Neural progenitor cell (in vitro differentiated cells): Measurements from ENCODE around the gene IGSF9.

Experiments
- EZH2phosphoT487 ChIP-seq: fragments of 200-600 bp; sonication (generic); IDR thresholded peaks from 2 replicates; pipeline ENCODE4 v1.6.1; 2017; ENCODE audit warnings: antibody characterized with exemption
- TF ChIP-seq, protein P1 (sequence below): fragments of 200-600 bp; sonication (generic); IDR thresholded peaks from 2 replicates; pipeline ENCODE4 v1.5.1; 2017; ENCODE audit warnings: antibody characterized with exemption, mild to moderate bottlenecking

DNA sequence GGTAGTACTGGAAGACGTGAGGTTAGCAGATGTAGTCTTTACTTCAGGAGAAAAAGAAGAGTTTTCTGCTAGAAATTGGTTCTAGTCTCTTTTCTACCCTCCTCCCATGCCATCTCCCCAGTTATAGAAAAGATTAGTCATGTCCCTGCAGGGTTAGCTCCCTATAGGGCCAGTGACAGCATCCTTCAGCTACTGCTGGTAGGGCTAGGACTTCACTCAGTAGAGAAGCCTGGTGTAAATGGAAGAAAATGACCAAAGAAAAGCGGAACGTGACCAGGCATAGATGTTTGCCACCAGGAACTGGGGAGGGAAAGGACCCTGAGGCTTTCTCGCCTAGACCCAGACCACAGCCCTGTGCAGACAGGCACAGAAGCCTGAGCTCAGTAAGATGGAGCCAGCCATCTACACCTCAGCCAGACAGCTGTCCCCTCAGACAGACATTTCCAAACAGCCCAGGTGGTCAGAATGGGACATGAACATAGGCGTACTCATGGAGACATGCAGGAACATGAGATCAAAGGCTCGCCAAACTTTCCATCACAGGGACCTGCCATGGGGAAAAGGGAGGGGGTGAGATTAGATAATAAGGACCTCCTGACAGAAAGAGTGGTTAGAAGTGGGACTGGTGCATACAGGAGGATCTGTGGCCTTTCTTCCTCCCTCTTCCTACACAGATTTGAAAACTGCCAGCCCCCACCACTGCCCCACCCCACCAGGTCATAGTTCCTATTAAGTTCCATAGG, 32.1 kb upstream of the IGSF9 start:
- no peak for TF ChIP-seq EZH2phosphoT487
- TF ChIP-seq, protein P1, sequence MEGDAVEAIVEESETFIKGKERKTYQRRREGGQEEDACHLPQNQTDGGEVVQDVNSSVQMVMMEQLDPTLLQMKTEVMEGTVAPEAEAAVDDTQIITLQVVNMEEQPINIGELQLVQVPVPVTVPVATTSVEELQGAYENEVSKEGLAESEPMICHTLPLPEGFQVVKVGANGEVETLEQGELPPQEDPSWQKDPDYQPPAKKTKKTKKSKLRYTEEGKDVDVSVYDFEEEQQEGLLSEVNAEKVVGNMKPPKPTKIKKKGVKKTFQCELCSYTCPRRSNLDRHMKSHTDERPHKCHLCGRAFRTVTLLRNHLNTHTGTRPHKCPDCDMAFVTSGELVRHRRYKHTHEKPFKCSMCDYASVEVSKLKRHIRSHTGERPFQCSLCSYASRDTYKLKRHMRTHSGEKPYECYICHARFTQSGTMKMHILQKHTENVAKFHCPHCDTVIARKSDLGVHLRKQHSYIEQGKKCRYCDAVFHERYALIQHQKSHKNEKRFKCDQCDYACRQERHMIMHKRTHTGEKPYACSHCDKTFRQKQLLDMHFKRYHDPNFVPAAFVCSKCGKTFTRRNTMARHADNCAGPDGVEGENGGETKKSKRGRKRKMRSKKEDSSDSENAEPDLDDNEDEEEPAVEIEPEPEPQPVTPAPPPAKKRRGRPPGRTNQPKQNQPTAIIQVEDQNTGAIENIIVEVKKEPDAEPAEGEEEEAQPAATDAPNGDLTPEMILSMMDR: no peak
